ENCODE results near the gene HOXA11. TPM values are rescaled to one million over a fixed set of nuclear protein-coding genes. Genes with fewer than 3 reads are reported as not detected.

Gene HOXA11
- total RNA-seq, 1 experiment from 2014 or later = not detected

DNA sequence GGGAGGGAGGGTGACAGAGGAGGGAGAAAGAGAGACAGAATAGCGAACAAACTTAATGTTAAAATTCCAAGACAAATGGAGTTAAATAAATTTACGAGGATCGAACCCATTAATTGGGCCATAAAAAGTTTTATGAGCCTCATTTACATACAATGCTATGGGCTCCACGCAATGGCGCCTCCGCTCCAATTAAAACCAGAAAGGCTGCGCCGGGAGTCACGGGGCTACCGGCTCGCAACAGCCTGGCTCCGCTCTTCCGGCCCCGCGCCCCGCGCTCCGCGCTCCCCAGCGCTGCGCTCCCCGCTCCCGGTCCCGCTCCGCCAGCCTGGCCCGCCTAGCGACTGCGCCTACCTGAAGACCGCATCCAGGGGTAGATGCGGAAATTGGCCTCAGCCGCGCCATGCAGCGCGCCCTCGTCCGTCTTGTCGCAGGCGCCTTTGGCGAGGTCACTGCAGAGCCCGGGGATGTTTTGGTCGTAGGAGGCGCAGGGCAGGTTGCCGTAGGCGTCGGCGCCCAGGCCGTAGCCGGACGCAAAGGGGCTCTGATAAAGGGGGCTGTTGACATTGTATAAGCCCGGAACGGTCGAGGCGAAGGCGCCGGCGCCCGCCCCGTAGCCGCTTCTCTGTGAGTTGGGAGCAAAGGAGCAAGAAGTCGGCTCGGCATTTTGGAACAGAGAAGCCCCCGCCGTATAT is 29.1 kb downstream of the HOXA11 start:
- DNase-seq (ENCODE audit: low spot score) = no peak
- Mint-ChIP-seq H3K27me3 (ENCODE audit: low read depth) (peaks cover 100% of the 10 kb centered on the region), H3K4me1 (peaks cover 19% of the 10 kb centered on the region), H3K4me3 (peak overlapping the region; percentile 70), H3K36me3 (peaks cover 3% of the 10 kb centered on the region), H3K9me3 (no peaks in the 10 kb centered on the region), H3K27ac (no peak overlapping the region)
- TF ChIP-seq IRF1 (CRISPR knock-in tag; IDR thresholded peaks at IDR 0.05) = no peak
- TF ChIP-seq, protein P1, sequence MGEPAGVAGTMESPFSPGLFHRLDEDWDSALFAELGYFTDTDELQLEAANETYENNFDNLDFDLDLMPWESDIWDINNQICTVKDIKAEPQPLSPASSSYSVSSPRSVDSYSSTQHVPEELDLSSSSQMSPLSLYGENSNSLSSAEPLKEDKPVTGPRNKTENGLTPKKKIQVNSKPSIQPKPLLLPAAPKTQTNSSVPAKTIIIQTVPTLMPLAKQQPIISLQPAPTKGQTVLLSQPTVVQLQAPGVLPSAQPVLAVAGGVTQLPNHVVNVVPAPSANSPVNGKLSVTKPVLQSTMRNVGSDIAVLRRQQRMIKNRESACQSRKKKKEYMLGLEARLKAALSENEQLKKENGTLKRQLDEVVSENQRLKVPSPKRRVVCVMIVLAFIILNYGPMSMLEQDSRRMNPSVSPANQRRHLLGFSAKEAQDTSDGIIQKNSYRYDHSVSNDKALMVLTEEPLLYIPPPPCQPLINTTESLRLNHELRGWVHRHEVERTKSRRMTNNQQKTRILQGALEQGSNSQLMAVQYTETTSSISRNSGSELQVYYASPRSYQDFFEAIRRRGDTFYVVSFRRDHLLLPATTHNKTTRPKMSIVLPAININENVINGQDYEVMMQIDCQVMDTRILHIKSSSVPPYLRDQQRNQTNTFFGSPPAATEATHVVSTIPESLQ (CRISPR knock-in tag; IDR thresholded peaks at IDR 0.05) = no peak
- no peak for TF ChIP-seq ZNF396 (CRISPR knock-in tag; IDR thresholded peaks at IDR 0.05; ENCODE audit: borderline replicate concordance)
- TF ChIP-seq ZNF423 (CRISPR knock-in tag; IDR thresholded peaks at IDR 0.05) = no peak
- TF ChIP-seq, protein P2, sequence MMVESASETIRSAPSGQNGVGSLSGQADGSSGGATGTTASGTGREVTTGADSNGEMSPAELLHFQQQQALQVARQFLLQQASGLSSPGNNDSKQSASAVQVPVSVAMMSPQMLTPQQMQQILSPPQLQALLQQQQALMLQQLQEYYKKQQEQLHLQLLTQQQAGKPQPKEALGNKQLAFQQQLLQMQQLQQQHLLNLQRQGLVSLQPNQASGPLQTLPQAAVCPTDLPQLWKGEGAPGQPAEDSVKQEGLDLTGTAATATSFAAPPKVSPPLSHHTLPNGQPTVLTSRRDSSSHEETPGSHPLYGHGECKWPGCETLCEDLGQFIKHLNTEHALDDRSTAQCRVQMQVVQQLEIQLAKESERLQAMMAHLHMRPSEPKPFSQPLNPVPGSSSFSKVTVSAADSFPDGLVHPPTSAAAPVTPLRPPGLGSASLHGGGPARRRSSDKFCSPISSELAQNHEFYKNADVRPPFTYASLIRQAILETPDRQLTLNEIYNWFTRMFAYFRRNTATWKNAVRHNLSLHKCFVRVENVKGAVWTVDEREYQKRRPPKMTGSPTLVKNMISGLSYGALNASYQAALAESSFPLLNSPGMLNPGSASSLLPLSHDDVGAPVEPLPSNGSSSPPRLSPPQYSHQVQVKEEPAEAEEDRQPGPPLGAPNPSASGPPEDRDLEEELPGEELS (CRISPR knock-in tag; IDR thresholded peaks at IDR 0.05) = peak; percentile 48; the same call in 1 of the 2 replicates
- ChIA-PET CTCF (interaction anchor here (1.0 to 2.0 kb wide), 3 partner anchors 10 to 786 kb away, joined by 3 to 8 read pairs (median 3); partner anchors contain the start of genes HOXA5 and HOXA9), POLR2A (interaction anchor here (0.5 kb wide), 1 partner anchor 741 kb away, joined by 3 read pairs; no protein-coding TSS in a partner anchor)
- ATAC-seq = no peak

DNA sequence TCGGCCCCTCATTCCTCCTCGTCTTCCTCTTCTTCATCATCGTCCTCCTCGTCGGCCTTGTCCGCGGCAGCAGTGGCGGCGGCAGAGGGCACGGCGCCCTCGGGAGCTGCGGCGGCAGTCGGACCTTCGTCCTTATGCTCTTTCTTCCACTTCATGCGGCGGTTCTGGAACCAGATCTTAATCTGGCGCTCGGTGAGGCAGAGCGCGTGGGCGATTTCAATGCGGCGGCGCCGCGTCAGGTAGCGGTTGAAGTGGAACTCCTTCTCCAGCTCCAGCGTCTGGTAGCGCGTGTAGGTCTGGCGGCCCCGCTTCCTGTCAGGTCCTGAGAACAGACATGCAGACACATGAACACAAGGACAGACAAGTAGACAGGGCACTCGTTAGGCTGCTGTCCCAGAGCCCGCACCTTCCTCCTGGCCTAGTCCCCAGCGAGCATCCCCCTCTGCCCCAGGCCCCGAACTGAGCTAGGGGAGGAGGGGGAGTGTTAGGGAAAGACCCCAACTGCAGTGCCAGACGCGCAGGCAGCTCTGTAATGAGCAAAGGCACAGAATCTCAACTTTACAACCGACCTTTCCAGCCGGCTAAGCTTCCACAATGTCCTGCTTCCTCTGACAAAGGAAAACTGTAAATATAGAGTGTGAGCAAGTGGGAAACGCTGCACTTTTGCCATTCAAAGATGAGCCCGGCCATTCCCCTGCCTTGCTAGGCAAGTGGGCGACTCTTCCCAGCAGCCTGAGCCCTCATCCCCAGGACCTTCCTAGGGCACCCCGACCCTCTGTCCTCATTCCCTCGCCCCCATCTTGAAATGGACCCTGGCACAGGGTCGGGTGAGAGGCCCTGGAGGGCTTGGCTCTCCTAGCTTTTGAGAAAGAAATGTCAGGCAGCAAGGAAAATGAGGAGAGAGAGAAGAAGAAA is 29.9 kb downstream of the HOXA11 start:
- DNase-seq (ENCODE audit: low spot score) (no peak), ATAC-seq (no peak)
- peak overlapping the region; percentile 53 for H3K4me3 Mint-ChIP-seq
- H3K27me3 Mint-ChIP-seq (ENCODE audit: low read depth) = peaks cover 100% of the 10 kb centered on the region
- ChIA-PET POLR2A (interaction anchor here (0.5 kb wide), 1 partner anchor 742 kb away, joined by 3 read pairs; no protein-coding TSS in a partner anchor), CTCF (interaction anchor here (2.0 kb wide), 1 partner anchor 12 kb away, joined by 8 read pairs; the partner anchor contains the start of gene HOXA5)
- H3K27ac Mint-ChIP-seq = no peak overlapping the region
- peaks cover 23% of the 10 kb centered on the region for H3K4me1 Mint-ChIP-seq
- peaks cover 3% of the 10 kb centered on the region for H3K36me3 Mint-ChIP-seq
- no peaks in the 10 kb centered on the region for H3K9me3 Mint-ChIP-seq
- no peak for TF ChIP-seq ATF2 (CRISPR knock-in tag; IDR thresholded peaks at IDR 0.05; ENCODE audit: borderline replicate concordance, low read depth)
- TF ChIP-seq ZNF532 (CRISPR knock-in tag; IDR thresholded peaks at IDR 0.05; ENCODE audit: borderline replicate concordance) = no peak
- TF ChIP-seq USF2 (CRISPR knock-in tag; IDR thresholded peaks at IDR 0.05) = no peak
- no peak for TF ChIP-seq TEAD4 (CRISPR knock-in tag; IDR thresholded peaks at IDR 0.05)
- TF ChIP-seq SMAD3 (CRISPR knock-in tag; IDR thresholded peaks at IDR 0.05; ENCODE audit: borderline replicate concordance) = no peak
- TF ChIP-seq, protein P2 (CRISPR knock-in tag; IDR thresholded peaks at IDR 0.05) = no peak
- TF ChIP-seq OVOL2 (CRISPR knock-in tag; IDR thresholded peaks at IDR 0.05; ENCODE audit: borderline replicate concordance) = no peak
- TF ChIP-seq, protein P3, sequence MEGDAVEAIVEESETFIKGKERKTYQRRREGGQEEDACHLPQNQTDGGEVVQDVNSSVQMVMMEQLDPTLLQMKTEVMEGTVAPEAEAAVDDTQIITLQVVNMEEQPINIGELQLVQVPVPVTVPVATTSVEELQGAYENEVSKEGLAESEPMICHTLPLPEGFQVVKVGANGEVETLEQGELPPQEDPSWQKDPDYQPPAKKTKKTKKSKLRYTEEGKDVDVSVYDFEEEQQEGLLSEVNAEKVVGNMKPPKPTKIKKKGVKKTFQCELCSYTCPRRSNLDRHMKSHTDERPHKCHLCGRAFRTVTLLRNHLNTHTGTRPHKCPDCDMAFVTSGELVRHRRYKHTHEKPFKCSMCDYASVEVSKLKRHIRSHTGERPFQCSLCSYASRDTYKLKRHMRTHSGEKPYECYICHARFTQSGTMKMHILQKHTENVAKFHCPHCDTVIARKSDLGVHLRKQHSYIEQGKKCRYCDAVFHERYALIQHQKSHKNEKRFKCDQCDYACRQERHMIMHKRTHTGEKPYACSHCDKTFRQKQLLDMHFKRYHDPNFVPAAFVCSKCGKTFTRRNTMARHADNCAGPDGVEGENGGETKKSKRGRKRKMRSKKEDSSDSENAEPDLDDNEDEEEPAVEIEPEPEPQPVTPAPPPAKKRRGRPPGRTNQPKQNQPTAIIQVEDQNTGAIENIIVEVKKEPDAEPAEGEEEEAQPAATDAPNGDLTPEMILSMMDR (IDR thresholded peaks at IDR 0.05) = no peak

Measured in WTC11 (cell line).